HepG2 (cell line): ENCODE results near the gene POU2AF2. TPM values are rescaled to one million over a fixed set of nuclear protein-coding genes. Genes with fewer than 3 reads are reported as not detected.

Experiments
- ATAC-seq: fragments of 200-7000 bp; cut with Tn5 transposase; 3 replicates; pipeline ENCODE4 v1.9.1; 2020; ENCODE audit warnings: mild to moderate bottlenecking, moderate library complexity
- BruUV-seq: library from RNA; stranded (reverse); fragments of 400-500 nt; replicated peaks from 2 replicates; lab custom pipeline; 2021; lab: Mats Ljungman, UMichigan
- CTCF ChIA-PET: fragments of 300-600 bp; formaldehyde crosslinking; extraction: SDS; loops from one replicate; lab custom pipeline; 2021; ENCODE audit warnings: low total read pairs, inconsistent platforms, low intra/inter-chr PET ratio; lab: Yijun Ruan, JAX
- POLR2A ChIA-PET: fragments of 350-600 bp; sonication (Branson Sonifier 250); formaldehyde crosslinking; loops from one replicate; lab custom pipeline; 2020; ENCODE audit warnings: antibody characterized with exemption, inconsistent platforms; lab: Yijun Ruan, JAX
- DNase-seq: peaks from one replicate; pipeline ENCODE4 v3.0.0-alpha.2; 2015; ENCODE audit warnings: low spot score
- FAIRE-seq: peaks from 3 replicates; lab custom pipeline; 2011; peaks lifted over from hg19 to GRCh38; lab: Jason Lieb, UNC
- H2AFZ ChIP-seq: one replicate; pipeline ENCODE4 v1.6.1; 2011; ENCODE audit warnings: low read length, inconsistent platforms
- H3K27ac ChIP-seq: fragments of 300-600 bp; 3 replicates; pipeline ENCODE4 v1.8.0; 2011; ENCODE audit warnings: mixed run types, mild to moderate bottlenecking, mixed read lengths, low read length, inconsistent platforms; ENCODE audit not compliant: insufficient read depth; ENCODE audit errors: extremely low read length
- H3K27me3 ChIP-seq, 2 experiments: fragments of 200-600 bp in 1 of 2; 2 replicates in 1 of 2; 3 replicates in 1 of 2; pipeline versions ENCODE4 v1.6.0 to v1.8.0; 2011; ENCODE audit warnings: low read length in 2 of 2, mild to moderate bottlenecking in 2 of 2, moderate library complexity in 2 of 2, inconsistent platforms in 1 of 2; ENCODE audit not compliant: insufficient read depth in 2 of 2, control insufficient read depth in 1 of 2
- H3K36me3 ChIP-seq, 2 experiments: fragments of 200-600 bp in 1 of 2; replicated peaks in 1 of 2; 2 replicates in 1 of 2; 3 replicates in 1 of 2; pipeline versions ENCODE4 v1.5.1 to v1.8.0; 2011; ENCODE audit warnings: low read length in 2 of 2, inconsistent platforms in 1 of 2; ENCODE audit not compliant: insufficient read depth in 2 of 2, control insufficient read depth in 1 of 2
- H3K4me1 ChIP-seq: 2 replicates; pipeline ENCODE4 v1.5.1; 2012; ENCODE audit warnings: low read length, inconsistent platforms; ENCODE audit not compliant: insufficient read depth
- H3K4me2 ChIP-seq: 2 replicates; pipeline ENCODE4 v1.6.0; 2011; ENCODE audit warnings: low read depth, low read length, inconsistent platforms
- H3K4me3 ChIP-seq, 3 experiments: fragments of 200-600 bp in 1 of 3; sonication (generic), shearing (Covaris generic) in 1 of 3; replicated peaks in 1 of 3; 2 replicates each; pipeline ENCODE4 v1.5.1; 2011 to 2016; ENCODE audit warnings: low read length in 3 of 3, inconsistent platforms in 2 of 3, low read depth in 2 of 3, mild to moderate bottlenecking in 2 of 3, control low read depth in 1 of 3, mixed read lengths in 1 of 3; ENCODE audit not compliant: insufficient read depth in 1 of 3
- H3K79me2 ChIP-seq: one replicate; pipeline ENCODE4 v1.6.1; 2011; ENCODE audit warnings: low read length, inconsistent platforms; ENCODE audit not compliant: insufficient read depth
- H3K9ac ChIP-seq: 2 replicates; pipeline ENCODE4 v1.6.0; 2011; ENCODE audit warnings: mild to moderate bottlenecking, low read depth, low read length, inconsistent platforms; ENCODE audit not compliant: insufficient read depth
- H3K9me3 ChIP-seq: 2 replicates; pipeline ENCODE4 v1.5.1; 2012; ENCODE audit warnings: mild to moderate bottlenecking, low read length
- H4K20me1 ChIP-seq: 2 replicates; pipeline ENCODE4 v1.6.0; 2011; ENCODE audit warnings: inconsistent platforms, mild to moderate bottlenecking, low read length, moderate library complexity; ENCODE audit not compliant: insufficient read depth
- FOXK2 ChIP-seq: fragments of 450-650 bp; IDR thresholded peaks from 2 replicates; pipeline ENCODE4 v1.6.1; 2016
- GTF3A ChIP-seq: sonication (generic); formaldehyde crosslinking; conservative IDR thresholded peaks from 2 replicates; pipeline ENCODE4 v1.4.0; 2020; ENCODE audit warnings: mild to moderate bottlenecking, missing genetic modification reagents
- RELA ChIP-seq: sonication (generic); formaldehyde crosslinking; IDR thresholded peaks from 2 replicates; pipeline ENCODE4 v1.4.0; 2020; ENCODE audit warnings: missing genetic modification reagents
- ZNF30 ChIP-seq: sonication (generic); formaldehyde crosslinking; IDR thresholded peaks from 2 replicates; pipeline ENCODE4 v1.5.0; 2020; ENCODE audit warnings: mild to moderate bottlenecking, missing genetic modification reagents
- ZNF746 ChIP-seq: sonication (generic); formaldehyde crosslinking; IDR thresholded peaks from 2 replicates; pipeline ENCODE4 v1.8.0; 2022; ENCODE audit warnings: mild to moderate bottlenecking, missing genetic modification reagents
- WGBS: methylation state at CpG from one replicate; pipeline ENCODE4 v1.1.6; 2017; ENCODE audit warnings: low lambda C conversion rate; 5-methylcytosine and 5-hydroxymethylcytosine counted together
- in situ Hi-C: cut with HindIII; loops from 2 replicates; pipeline ENCODE4 v1.10.0; 2017; ENCODE audit warnings: low pct_unique_long_range_greater_than_20kb; ENCODE audit not compliant: extremely low pct_ligation_motif_present
- intact Hi-C: fragments of 100-400 bp; cut with micrococcal nuclease; formaldehyde crosslinking; loops from one replicate; pipeline ENCODE4 v1.10.0; 2022; ENCODE audit not compliant: unreplicated experiment
- polyA plus RNA-seq, 8 experiments: library from polyadenylated mRNA; depleted of rRNA in 3 of 8; stranded (reverse) in 7 of 8; unstranded in 1 of 8; fragments of >200 nt; fragmentation: Illumina TruSeq in 4 of 8; extraction: Trizol in 4 of 8; gene quantifications; 2 replicates each; pipeline versions ENCODE4 v1.2.1 to v1.2.3, GENCODE V29; 2011 to 2016; ENCODE audit warnings: low read depth in 4 of 8, missing spikeins in 1 of 8, mixed read lengths in 1 of 8; ENCODE audit not compliant: insufficient read depth in 1 of 8
- total RNA-seq, 5 experiments: library from RNA; depleted of rRNA; stranded (reverse); fragments of >200 nt; fragmentation: Illumina TruSeq; extraction: Trizol; gene quantifications; 2 replicates each; pipeline ENCODE4 v1.2.3, GENCODE V29; 2016; ENCODE audit warnings: low read depth in 1 of 5
- TF ChIP-seq, protein P1 (sequence below): IDR thresholded peaks from 2 replicates; pipeline ENCODE4 v1.6.1; 2016; ENCODE audit warnings: mild to moderate bottlenecking
- TF ChIP-seq, protein P2 (sequence below): sonication (generic); formaldehyde crosslinking; IDR thresholded peaks from 2 replicates; pipeline ENCODE4 v1.4.0; 2020; ENCODE audit warnings: mild to moderate bottlenecking, missing genetic modification reagents
- TF ChIP-seq, protein P3 (sequence below): sonication (generic); formaldehyde crosslinking; IDR thresholded peaks from 2 replicates; pipeline ENCODE4 v1.5.0; 2020; ENCODE audit warnings: missing genetic modification reagents
- TF ChIP-seq, protein P4 (sequence below): sonication (generic); formaldehyde crosslinking; conservative IDR thresholded peaks from 2 replicates; pipeline ENCODE4 v1.8.0; 2022; ENCODE audit warnings: missing genetic modification reagents
- TF ChIP-seq, protein P5 (sequence below): sonication (generic); formaldehyde crosslinking; IDR thresholded peaks from 2 replicates; pipeline ENCODE4 v1.4.0; 2020; ENCODE audit warnings: missing genetic modification reagents, mild to moderate bottlenecking, borderline replicate concordance

The POU2AF2 gene
- total and polyA plus RNA-seq, 2 of the 13 experiments (the other 11 are each of a cell fraction or from before 2014, with no cell fraction given) = 0.11 TPM; not detected in 1

DNA sequence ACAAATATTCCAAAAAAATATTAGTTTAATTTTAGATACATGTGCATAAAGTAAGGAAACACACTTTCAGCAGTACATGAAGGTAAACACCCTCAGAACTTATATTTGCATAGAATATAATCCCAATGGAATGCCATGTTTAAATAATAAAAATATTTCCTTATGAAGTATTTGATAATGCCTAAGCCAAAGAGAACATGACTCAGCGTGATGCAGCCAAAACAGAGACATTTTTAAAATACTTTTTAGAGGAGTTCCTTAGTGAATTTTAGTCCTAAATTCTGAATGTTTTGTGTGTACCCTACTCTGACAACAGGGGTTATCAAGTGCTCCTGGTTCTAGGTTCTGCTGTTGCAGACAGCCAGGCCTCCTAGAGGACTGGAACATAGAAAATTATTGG lies 39.1 kb upstream of the POU2AF2 start (continued):
- TF ChIP-seq, protein P1, sequence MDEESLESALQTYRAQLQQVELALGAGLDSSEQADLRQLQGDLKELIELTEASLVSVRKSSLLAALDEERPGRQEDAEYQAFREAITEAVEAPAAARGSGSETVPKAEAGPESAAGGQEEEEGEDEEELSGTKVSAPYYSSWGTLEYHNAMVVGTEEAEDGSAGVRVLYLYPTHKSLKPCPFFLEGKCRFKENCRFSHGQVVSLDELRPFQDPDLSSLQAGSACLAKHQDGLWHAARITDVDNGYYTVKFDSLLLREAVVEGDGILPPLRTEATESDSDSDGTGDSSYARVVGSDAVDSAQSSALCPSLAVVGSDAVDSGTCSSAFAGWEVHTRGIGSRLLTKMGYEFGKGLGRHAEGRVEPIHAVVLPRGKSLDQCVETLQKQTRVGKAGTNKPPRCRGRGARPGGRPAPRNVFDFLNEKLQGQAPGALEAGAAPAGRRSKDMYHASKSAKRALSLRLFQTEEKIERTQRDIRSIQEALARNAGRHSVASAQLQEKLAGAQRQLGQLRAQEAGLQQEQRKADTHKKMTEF (CRISPR knock-in tag) = no peak

DNA sequence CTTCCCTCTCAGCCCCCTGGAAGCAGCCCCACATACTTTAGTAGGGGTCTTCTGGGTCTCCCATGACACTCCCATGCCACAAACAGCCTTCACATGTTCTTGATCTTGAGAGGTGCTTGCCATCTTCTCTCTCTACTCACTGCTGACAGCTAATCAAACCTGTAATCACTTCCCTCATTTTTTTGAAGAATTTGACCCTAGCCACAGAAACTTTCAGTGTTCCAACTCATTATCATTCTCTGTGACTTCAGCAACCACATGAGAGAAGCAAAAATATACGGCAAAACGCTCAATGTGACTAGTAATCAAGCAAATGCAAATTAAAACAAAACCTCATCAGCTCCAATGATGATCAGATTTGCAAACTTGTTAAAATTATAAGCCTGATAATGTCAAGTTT lies 38.3 kb upstream of the POU2AF2 start:
- H3K9ac ChIP-seq = no peak overlapping the region
- H2AFZ ChIP-seq = no peak overlapping the region

More for the DNA sequence above, 38.3 kb upstream of the POU2AF2 start:
- TF ChIP-seq RELA (CRISPR knock-in tag) (no peak), FOXK2 (no peak), ZNF746 (CRISPR knock-in tag) (no peak), ZNF30 (CRISPR knock-in tag) (no peak), GTF3A (CRISPR knock-in tag) (no peak)
- TF ChIP-seq, protein P2, sequence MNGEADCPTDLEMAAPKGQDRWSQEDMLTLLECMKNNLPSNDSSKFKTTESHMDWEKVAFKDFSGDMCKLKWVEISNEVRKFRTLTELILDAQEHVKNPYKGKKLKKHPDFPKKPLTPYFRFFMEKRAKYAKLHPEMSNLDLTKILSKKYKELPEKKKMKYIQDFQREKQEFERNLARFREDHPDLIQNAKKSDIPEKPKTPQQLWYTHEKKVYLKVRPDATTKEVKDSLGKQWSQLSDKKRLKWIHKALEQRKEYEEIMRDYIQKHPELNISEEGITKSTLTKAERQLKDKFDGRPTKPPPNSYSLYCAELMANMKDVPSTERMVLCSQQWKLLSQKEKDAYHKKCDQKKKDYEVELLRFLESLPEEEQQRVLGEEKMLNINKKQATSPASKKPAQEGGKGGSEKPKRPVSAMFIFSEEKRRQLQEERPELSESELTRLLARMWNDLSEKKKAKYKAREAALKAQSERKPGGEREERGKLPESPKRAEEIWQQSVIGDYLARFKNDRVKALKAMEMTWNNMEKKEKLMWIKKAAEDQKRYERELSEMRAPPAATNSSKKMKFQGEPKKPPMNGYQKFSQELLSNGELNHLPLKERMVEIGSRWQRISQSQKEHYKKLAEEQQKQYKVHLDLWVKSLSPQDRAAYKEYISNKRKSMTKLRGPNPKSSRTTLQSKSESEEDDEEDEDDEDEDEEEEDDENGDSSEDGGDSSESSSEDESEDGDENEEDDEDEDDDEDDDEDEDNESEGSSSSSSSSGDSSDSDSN (CRISPR knock-in tag) = no peak
- TF ChIP-seq, protein P3, sequence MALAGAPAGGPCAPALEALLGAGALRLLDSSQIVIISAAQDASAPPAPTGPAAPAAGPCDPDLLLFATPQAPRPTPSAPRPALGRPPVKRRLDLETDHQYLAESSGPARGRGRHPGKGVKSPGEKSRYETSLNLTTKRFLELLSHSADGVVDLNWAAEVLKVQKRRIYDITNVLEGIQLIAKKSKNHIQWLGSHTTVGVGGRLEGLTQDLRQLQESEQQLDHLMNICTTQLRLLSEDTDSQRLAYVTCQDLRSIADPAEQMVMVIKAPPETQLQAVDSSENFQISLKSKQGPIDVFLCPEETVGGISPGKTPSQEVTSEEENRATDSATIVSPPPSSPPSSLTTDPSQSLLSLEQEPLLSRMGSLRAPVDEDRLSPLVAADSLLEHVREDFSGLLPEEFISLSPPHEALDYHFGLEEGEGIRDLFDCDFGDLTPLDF (CRISPR knock-in tag) = no peak
- TF ChIP-seq, protein P4, sequence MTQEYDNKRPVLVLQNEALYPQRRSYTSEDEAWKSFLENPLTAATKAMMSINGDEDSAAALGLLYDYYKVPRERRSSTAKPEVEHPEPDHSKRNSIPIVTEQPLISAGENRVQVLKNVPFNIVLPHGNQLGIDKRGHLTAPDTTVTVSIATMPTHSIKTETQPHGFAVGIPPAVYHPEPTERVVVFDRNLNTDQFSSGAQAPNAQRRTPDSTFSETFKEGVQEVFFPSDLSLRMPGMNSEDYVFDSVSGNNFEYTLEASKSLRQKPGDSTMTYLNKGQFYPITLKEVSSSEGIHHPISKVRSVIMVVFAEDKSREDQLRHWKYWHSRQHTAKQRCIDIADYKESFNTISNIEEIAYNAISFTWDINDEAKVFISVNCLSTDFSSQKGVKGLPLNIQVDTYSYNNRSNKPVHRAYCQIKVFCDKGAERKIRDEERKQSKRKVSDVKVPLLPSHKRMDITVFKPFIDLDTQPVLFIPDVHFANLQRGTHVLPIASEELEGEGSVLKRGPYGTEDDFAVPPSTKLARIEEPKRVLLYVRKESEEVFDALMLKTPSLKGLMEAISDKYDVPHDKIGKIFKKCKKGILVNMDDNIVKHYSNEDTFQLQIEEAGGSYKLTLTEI = no peak
- TF ChIP-seq, protein P5, sequence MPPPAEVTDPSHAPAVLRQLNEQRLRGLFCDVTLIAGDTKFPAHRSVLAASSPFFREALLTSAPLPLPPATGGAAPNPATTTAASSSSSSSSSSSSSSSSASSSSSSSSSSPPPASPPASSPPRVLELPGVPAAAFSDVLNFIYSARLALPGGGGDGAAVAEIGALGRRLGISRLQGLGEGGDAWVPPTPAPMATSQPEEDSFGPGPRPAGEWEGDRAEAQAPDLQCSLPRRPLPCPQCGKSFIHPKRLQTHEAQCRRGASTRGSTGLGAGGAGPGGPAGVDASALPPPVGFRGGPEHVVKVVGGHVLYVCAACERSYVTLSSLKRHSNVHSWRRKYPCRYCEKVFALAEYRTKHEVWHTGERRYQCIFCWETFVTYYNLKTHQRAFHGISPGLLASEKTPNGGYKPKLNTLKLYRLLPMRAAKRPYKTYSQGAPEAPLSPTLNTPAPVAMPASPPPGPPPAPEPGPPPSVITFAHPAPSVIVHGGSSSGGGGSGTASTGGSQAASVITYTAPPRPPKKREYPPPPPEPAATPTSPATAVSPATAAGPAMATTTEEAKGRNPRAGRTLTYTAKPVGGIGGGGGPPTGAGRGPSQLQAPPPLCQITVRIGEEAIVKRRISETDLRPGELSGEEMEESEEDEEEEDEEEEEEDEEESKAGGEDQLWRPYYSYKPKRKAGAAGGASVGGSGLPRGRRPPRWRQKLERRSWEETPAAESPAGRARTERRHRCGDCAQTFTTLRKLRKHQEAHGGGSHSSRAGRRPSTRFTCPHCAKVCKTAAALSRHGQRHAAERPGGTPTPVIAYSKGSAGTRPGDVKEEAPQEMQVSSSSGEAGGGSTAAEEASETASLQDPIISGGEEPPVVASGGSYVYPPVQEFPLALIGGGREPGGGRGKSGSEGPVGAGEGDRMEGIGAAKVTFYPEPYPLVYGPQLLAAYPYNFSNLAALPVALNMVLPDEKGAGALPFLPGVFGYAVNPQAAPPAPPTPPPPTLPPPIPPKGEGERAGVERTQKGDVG (CRISPR knock-in tag) = no peak
- POLR2A ChIA-PET = no interaction called here
- ATAC-seq = no peak
- no peaks in the 10 kb centered on the region for H3K9me3 ChIP-seq
- H3K27me3 ChIP-seq = peaks cover 0 to 3% of the 10 kb centered on the region in 2 experiments; a peak in 1 of 5 replicates
- H3K36me3 ChIP-seq = no peaks in the 10 kb centered on the region
- H3K79me2 ChIP-seq = no peaks in the 10 kb centered on the region
- no peaks in the 10 kb centered on the region for H4K20me1 ChIP-seq
- H3K4me1 ChIP-seq = no peaks in the 10 kb centered on the region
- no peak overlapping the region for H3K4me3 ChIP-seq
- no TSS peak for BruUV-seq
- in situ Hi-C loops (no loop called here), intact Hi-C loops (no loop called here)
- CTCF ChIA-PET = no interaction called here
- no peak for DNase-seq
- WGBS = 0% methylated on average over 2 of the region's 2 CpGs
- no peak overlapping the region for H3K4me2 ChIP-seq
- H3K27ac ChIP-seq = no peak overlapping the region
- FAIRE-seq = no peak
